GM21381 (cell line): ENCODE measurements around the gene RGMA.
"Not testable (repeated sequence)": the region's sequence is repeated elsewhere in the genome, so short reads cannot be mapped to it uniquely, and the experiment has no call there.

Experiments used
- ATAC-seq: cut with Tn5 transposase; IDR thresholded peaks from one replicate; pipeline ENCODE4 v1.9.1; 2021; ENCODE audit warnings: mild to moderate bottlenecking, moderate library complexity; ENCODE audit not compliant: unreplicated experiment

The RGMA gene

DNA sequence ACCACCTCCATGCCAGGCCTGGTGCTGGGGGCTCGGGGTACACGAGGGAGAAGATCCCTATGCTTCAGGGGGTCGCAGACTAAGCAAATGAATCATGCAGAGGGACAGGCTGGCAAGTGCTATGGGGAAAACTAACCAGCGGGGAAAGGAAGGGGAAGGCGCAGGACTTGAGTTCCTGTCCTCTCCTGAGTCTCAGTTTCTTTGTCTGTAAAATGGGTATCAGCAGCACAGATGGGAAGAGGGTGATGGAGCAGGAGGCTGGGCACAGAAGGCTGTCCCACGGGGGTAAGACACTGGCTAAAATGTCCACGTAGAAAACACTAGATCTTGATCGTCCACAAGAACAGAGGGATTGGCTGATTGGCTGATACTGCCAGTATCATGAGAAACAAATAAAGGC is 39.8 kb downstream of the RGMA start:
- ATAC-seq: no peak

DNA sequence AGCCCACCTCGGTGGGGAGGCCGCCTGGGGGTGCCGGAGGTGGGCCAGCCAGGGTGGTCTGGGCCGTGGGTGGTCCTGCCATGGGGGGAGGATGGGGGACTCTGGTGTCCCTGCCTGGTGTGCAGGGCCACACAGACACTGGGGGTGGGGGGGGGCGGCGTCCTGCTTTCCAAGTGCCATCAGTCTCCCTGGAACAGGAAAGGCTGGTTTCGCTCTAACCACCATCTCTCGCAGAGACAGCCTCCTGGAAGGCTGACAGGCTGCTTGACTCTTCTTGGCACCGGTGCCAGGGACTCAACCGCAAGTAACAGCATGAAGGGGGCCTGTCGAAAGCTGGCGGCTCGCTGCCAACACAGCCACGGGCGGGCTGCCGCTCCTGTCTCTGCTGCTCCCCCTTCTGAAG is 40.3 kb downstream of the RGMA start:
- ATAC-seq: no peak

DNA sequence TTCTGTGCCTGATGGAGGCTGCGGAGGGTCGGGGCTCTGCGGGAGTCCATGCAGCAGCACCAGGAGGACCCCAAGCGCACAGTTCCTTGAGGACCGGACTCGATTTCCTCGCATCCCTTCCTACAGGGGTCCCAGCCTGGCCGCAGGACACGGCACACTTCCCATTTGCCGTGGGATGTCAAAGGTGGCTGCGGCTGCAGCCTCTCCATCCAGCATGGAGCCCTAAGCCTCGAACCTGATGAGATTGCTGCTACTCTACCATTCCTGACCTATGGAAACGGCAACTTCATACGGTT is 40.6 kb downstream of the RGMA start:
- ATAC-seq: no peak

DNA sequence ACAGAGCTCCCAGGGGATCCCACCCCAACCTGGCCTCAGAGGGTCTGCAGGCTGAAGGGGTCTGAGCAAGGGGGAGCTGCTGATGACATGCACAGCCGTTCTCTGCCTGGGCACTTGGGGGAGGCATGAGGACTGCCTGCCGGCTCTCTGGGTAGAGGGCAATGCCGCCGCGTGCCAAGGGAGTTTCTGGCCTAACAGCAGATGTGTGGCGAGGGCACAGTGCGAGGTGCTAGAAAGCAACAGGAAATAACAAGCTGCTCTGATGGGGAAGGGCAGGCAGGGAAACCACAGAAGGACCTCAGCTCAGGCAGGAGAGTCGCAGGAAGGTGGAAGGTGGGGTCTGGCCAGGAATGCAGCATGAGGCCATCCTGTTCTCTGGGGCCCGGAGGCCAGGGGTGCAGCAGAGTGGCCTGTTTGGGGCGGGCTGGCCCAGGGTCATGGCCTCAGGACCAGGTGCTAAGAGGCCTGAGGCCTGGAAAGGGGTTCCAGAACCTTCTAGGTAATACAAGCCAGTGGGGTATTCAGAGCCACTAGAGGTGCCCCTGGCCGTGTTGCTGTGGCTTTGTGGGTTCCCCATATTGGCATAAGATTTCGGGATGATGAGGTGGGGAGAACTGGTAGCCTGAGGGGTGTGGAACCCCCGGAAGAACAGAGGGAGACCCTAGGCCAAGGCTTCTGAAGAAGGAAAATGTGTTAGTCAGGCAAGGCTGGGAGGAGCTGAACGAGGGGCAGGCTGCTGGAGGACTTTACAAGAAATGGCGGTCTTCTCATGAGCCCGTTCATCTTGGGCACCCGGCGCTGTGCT is 41.2 kb downstream of the RGMA start:
- no peak for ATAC-seq

DNA sequence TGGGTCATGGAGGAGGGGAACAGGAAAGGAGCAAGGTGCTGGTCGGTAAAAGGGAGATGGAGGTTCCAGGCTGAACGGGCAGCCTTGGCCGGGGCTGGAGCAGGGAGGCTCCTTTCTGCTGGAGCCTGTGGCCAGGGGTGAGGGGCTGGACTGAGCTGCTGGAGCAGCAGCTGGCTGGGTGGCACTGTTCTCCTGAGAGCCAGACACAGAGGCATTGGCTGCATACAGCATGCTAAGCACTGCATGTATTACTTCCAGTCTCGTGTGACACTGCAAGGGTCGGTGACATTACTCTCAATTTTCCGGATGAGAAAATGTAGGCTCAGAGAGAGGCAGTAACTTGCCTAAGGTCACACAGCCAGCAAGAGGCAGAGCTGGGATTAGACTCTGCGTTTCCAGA is 42.3 kb downstream of the RGMA start:
- no peak for ATAC-seq

DNA sequence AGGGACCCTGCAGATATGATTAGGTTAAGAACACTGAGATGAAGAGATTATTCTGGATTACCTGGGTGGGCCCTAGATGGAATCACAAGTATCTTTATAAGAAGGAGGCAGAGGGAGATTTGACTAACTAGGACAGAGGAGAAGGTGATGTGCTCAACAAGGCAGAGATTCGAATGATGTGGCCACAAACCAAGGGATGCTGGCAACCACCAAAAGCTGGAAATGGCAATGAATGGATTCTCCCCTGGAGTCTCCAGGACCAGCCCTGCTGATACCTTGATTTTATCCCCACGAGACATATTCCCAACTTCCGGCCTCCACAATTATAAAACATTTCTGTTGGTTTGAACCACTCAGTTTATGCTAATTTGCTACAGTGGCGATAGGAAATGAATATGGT is 42.9 kb downstream of the RGMA start:
- no peak for ATAC-seq

DNA sequence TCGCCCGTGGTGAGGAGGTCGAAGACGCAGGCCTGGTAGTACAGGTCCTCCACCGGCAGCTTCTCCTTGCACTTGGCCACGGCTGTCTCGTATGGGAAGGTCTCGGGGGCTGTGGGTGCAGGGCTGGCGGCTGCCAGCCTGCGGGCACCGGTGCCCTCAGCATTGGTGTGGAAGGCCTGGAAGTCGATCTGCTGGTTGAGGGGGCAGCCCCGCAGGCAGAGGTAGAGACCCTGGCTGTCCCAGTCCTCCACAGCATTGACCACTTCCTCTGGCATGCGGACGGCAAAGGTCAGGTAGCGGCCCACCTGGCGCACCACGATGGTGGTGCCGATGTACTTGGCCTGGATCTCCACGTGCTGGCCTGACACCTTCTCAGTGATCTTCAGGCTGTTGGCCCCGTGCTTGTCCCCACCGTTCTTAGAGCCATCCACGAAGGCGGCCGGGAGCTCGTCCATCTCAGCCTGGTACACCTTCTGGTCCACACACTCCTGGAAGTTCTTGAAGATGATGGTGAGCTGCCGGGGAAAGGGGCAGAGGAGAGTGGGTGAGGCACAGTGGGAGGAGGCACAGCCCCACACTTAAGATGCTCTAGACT is 43.7 kb downstream of the RGMA start:
- ATAC-seq: no peak

DNA sequence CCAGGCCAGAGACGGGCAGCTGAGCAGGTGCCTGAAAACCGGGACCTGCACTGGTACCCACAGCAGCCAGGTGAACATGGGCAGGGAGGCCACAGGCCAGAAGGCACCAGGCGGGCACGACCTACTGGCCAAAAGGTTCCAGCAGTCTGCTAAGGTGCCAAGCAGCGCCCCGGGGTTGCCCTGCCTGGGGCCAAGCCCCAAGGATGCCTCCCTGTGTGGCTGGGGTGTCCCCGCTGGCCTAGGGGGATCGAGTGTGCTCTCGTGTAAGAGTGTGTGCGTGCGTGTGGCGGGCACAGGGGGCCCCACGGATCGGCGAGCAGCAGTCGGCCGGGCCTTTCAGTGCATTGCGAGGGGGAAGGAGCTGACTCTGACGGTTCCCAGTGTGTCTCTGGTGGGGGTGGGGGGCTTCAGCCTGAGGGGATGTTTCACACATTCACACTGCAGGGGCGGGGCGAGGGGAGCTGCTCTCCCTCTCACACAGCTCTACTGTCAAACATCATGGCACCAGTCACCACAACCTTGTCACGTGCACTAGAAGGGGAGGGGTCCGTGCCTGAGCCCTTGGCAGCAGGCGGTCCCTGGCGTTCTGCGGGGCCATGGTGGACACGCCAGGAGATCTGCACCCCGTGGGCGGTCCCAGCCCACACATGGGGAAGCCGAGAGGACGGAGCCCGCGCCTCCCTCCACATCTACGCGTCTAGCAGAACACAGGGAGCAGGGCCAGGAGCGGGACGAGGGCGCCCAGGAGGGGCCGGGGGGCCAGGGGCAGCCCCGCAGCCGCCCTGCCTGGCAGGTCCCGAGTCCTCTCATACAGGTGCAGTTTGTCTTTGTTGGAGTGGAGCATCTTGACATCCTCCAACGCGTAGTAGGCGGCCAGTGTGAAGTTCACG is 44.5 kb downstream of the RGMA start:
- no peak for ATAC-seq

DNA sequence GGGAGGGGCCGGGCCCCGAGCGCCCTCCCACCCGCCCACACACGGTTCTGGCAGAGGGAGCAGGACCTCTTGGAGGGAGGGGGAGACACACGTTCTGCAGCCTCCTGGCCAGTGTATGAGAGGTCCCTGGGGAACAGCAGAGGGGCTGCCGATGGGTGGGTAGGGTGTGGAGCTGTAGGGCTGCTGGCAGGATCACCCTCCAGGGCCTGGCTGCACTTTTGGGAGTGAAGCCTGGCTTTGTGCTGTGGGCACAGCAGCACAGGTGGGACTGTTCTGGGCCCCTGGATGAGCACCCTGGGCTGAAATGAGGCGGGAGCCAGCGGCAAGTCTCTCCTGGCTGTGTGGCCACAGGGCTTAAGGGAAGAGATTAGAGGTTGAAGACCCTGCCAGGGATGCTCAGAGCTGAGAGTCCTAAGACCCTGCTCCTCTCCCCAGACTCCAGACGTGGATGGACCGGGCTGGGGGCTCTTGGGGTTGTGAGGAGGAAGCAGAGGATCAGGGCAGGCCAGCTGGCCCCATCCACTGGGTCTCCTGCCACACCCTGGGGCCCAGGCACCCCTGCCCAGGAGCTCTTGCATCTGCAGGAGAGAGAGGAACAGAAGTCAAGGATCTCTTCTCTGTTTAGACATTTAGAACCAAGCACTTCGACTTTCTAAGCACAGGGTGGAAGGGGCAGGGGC is 45.2 kb downstream of the RGMA start:
- ATAC-seq: no peak

DNA sequence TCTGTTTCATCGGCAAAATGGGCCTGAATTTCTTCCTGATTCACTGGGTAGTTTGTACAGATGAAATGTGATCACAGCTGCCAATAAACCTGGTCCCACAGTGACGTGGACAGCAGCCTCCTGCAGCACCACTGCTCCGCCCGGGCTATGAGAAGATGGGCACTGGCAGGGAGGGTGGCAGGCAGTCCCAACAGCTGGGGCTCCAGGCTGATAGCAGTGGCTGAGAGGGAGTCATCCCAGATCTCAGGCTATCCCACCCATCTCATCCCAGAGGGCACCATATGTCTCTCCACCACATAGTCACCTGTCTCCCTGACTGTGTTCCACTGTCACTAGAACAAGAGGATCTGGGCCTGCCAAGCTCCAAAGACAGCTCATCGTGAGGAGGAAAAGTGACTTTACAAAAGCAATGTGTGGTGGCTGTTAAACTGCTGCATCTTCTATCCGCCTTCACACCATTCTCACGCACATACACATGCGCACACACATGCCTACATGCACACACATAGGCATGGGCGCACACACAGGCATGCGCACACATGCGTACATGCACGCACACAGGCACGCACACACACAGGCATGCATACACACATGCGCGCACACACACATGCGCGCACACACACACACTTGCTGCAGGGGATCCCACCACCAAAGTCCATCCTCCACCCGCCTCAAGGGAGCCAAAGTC is 46.2 kb downstream of the RGMA start:
- ATAC-seq: no peak

DNA sequence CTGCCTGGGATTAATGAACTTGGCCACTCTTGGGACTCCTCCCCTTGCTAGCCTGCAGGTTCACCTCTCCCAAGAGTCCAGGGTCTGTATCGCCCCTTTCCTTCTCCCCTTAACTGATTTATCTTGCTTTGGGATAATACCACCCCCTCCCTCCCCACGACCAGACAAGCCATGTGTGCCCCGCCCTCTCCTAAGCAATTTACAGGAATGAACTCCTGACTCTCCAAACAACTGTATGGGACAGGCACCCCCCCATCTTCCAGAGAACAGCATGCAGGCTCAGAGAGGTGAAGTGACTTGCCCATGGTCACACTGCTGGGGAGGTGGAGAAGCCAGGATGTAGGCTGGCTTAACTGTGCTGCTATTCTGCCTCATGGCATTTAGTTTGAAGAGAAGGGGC is 46.8 kb downstream of the RGMA start:
- no peak for ATAC-seq

DNA sequence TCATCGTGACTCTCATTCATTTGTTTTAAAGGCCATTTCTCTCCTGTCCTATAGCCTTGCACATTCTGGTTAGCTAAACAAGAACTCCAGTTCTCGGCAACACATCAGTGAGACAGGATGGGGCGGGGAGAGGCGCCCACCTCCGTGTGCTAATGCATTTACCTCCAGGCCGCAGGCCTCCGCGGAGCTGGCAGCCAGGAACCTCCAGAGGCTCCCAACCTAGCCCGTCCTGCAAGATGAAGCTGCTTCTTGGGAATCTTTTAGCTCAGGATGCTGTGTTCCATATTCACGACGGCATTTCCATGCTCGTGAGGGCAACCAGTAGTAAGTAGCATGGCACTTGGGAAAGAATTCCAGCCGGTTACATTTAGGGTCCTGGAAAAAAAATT is 47.9 kb downstream of the RGMA start:
- ATAC-seq: no peak

DNA sequence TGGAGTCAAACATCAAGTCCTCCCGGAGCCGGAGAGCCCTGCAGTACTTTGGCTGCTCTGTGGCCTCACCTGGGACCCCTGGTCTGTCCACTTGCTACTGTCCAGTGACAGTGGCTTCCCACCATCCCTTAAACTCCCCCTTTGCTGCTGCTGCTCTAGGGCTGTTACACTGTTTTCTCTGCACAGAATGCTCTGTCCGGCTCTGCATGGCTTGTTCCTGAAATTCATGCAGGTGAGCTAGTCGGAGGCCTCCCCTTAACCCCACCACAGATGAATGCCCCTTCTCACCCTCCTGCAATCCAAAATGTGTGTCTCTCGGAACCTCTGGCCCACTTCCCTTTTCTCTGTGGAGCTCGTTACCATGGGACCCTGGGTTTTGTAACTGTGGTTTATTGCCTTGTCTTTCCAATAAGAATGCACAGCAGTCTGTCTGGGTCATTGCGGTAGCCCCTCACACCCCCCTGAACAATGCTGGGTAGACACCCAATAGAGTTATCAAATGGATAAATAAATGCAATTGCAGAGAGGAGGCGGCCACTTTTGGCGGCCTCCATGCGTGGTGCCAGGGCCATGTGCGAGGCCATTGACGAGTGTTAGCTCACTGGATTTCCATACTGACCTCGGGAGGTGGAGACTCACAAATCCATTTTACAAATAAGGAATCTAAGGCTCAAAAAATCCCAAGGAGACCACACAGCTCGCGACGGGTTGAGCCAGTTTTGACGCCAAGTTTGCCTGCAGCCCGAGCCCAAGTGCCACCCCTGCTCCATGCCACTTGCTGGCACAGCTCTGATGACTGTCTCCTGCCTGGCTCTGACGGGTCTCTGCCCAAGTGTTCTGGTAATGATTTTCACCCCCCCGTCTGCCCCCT is 48.5 kb downstream of the RGMA start:
- no peak for ATAC-seq

DNA sequence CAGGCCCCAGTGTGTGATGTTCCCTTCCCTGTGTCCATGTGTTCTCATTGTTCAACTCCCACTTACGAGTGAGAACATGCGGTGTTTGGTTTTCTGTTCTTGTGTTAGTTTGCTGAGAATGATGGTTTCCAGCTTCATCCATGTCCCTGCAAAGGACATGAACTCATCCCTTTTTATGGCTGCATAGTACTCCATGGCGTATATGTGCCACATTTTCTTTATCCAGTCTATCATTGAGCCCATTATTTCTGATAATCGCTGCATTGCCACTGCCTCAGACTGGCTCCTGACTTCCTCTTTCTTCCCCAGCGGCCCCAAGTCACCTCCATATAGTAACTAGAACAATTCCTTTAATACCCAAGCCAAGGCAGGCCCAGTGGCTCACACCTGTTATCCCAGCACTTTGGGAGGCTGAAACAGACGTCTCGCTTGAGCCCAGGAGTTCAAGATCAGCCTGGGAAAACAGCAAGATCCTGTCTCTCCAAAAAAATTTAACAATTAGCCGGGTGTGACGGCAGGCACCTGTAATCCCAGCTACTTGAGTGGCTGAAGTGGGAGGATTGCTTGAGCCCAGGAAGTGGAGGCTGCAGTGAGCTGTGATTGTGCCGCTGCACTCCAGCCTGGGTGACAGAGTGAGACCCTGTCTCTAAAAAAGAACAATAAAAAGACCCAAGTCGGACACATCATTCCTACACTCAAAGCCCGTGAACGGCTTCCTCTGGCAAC is 49.3 kb downstream of the RGMA start:
- not testable (repeated sequence) for ATAC-seq

DNA sequence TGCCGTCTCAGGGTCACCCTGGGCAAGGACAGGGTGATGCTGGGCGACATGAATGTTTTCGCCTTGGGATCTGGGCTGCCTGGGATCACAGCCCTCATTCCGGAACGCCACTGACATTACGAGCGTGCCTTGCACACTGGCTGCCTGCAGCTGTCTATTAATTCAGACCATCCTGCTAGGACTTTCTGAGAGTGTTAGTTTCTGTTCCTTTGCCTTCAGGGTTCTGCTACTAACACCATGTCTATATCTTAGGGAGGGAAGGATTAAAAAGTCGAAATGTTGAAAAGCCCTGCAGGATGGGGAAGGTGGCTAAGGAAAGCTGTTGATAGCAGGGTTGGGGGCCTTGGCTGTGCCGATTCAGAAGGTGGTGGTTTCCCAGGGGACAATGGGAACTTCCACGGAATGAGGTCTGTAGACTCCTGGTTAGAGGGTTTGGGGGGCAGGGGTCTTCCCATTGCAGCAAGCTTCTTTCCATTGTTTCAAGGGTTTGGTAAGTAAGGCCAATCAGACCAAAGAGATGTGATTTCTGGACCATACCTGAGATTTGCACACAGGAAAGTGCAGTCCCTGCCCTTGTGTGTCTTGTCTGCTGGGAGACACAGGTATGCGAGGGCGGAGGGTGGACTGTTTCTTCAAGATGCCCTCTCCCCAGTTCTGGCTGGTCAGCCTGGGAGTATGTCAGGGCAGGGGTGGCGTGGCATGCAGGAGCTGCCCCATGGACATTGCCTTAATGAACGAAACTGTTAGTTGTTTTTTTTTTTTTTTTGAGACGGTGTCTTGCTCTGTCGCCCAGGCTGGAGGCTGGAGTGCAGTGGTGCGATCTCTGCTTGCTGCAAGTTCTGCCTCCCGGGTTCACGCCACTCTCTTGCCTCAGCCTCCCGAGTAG is 50.9 kb downstream of the RGMA start:
- ATAC-seq: no peak

DNA sequence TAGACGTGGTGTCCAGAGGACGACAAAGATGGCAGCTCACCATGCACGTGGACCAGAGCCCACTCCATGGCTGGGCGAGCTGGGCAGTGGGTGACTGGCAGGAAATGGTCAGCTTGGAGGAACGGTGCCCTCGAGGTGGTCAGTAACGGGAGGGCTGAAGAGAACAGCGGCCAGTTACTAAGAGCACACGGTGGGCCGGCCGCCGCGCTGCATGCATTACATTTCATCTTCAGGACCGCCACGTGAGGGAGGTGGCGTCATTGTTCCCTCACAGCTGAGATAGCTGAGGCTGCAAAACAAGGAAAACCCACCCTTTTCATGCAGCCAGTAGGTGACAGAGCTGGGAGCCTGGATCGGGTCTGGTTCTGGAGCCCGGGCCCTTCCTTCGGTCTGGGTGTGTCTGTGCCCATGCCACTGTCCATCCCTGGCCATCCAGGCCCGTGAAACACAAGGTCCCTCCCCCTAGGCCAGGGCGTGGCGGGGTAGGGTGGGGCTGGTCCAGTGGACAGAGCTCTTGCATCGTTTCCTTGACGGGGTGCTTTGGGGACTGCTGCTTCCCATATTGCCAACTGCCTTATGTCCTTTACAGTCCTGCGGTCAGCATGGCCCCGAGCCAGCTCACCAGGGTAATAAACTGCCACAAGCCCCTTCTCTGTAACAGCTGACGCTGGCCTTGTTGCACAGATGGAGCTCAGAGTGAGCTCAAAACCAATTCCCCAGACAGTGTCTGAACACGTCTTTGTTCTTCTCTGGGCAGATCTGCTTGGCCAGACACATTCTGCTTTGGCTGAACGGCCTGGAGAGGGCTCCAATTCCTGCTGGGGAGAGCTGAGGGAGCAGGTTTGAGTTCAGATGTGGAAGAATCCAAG is 51.8 kb downstream of the RGMA start:
- no peak for ATAC-seq
